ENCODE data around the gene B3GNT3. TPM values are rescaled to one million over a fixed set of nuclear protein-coding genes. Genes with fewer than 3 reads are reported as not detected.

Gene B3GNT3
- total RNA-seq, 1 donor from 2014 or later, result 0.32 TPM

DNA sequence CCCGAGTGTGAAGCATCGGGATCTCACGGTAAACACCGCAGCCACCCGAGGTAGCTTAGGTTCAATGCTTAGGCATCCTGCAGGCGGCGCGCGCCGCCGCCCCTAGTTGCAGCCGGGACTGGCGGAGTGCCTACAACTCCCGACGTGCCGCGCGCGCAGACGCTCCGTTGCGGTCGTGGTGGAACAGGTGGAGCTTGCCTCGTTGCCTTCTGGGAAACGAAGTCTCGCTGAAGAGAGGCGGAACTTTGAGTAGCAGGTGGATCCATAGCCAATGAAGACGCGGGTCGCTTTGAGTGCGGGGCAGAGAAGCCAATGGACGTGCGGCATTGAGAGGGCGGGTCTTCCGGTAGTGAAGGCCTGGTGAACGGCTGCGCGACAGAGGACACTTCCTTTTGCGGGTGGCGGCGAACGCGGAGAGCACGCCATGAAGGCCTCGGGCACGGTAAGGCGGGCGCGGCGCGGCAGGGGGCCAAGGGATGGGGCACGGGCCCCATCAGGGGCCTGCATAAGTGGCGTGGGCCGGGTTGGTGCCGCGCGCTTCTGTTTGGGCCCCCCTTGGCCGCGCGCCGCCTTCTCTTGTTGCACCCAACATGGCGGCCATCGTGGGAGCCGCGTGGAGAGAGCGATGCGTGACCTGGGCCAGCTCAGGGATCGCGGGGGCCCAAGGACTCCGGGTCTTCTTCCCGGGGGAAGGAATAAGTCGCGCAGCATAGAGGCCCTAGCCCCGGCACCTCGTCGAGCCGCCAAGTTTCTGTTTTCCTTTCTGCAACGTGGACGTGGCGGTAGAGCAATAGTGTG is 64.8 kb downstream of the B3GNT3 start, which contains the start of gene RPL18A:
RPL18A (plus strand) TSS at position 378 of the 798 bp plus-strand sequence; CDS start at position 425, 47 bp downstream.
- peak; percentile 100 for DNase-seq (ENCODE audit: low spot score)

- no peak for DNase-seq (ENCODE audit: low spot score)
Observed at GRCh38 chr19:17860331-17860992, 65.5 kb downstream of the B3GNT3 start.

GRCh38 chr19:17860993-17861360 is 66.0 kb downstream of the B3GNT3 start:
- no peak for DNase-seq (ENCODE audit: low spot score)

- no peak for DNase-seq (ENCODE audit: low spot score)
Observed at GRCh38 chr19:17861542-17862402, 66.8 kb downstream of the B3GNT3 start.

DNA sequence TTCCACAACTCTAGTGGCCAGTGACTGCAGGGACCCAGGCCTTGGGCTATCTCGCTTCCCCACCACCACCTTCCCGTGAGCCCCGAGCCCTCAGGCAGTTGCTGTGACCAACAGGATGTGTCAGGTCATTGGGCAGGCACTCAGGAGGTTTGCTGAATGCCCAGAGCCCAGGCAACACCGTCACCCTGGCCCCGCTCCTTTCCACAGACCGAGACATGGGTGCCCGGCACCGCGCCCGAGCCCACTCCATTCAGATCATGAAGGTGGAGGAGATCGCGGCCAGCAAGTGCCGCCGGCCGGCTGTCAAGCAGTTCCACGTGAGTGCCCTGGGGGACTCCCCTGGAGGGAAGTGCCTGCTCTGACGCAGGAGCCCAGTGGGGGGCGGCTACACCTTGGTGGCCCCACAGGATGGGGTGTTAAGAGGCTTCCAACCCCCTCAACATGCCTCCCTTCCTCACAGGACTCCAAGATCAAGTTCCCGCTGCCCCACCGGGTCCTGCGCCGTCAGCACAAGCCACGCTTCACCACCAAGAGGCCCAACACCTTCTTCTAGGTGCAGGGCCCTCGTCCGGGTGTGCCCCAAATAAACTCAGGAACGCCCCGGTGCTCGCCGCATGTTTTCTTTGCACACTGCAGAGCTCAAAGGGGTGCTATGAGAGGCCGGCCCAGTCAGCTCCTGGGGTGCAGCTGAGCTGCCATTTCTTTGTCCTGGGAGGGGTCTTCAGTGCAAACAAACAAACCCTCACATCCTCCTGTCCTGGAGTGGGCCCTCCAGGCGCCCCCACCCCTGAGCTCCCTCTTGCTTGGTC is 68.0 kb downstream of the B3GNT3 start:
- no peak for DNase-seq (ENCODE audit: low spot score)

Other genes starting within 250 kb of the B3GNT3 start
- gene COLGALT1, start 239.5 kb upstream of the B3GNT3 start, total RNA-seq, result 117 TPM
- 0.10 TPM for gene UNC13A, start 106.8 kb upstream of the B3GNT3 start, total RNA-seq
- 71.1 TPM for gene MAP1S, start 75.7 kb upstream of the B3GNT3 start, total RNA-seq
- gene FCHO1, start 43.7 kb upstream of the B3GNT3 start, total RNA-seq, result 2.6 TPM
- 0.61 TPM for gene INSL3, start 26.4 kb downstream of the B3GNT3 start, total RNA-seq
- 20.1 TPM for gene JAK3, start 52.8 kb downstream of the B3GNT3 start, total RNA-seq
- gene RPL18A, start 64.8 kb downstream of the B3GNT3 start, total RNA-seq, result 1,467 TPM
- gene SLC5A5, start 76.8 kb downstream of the B3GNT3 start, total RNA-seq, result 0.22 TPM
- gene CCDC124, start 137.9 kb downstream of the B3GNT3 start, total RNA-seq, result 78.9 TPM
- 0.13 TPM for gene KCNN1, start 172.0 kb downstream of the B3GNT3 start, total RNA-seq
- 26.0 TPM for gene ARRDC2, start 213.0 kb downstream of the B3GNT3 start, total RNA-seq

Data from mesenteric fat pad (tissue), 1 donor.